Tibial nerve (tissue), 4 donors: ENCODE measurements around the gene C17orf67. TPM values are rescaled to one million over a fixed set of nuclear protein-coding genes. Genes with fewer than 3 reads are reported as not detected.

ENCODE experiments used
- DNase-seq, 2 donors: peaks; one replicate each; pipeline ENCODE4 v3.0.0-alpha.2; 2019; ENCODE audit warnings: low spot score in 2 of 2
- H3K27ac ChIP-seq, 4 donors: fragments of 200-600 bp; sonication (generic) in 3 of 4; one replicate each; pipeline ENCODE4 v1.5.1; 2017 to 2019; ENCODE audit warnings: mild to moderate bottlenecking in 1 of 4
- H3K27me3 ChIP-seq, 2 donors: fragments of 200-600 bp; sonication (generic) in 1 of 2; one replicate each; pipeline versions ENCODE4 v1.5.1 to v1.6.0; 2017 to 2019
- H3K36me3 ChIP-seq, 3 donors: fragments of 200-600 bp; sonication (generic); one replicate each; pipeline ENCODE4 v1.5.1; 2018 to 2019
- H3K4me1 ChIP-seq, 4 donors: fragments of 200-600 bp; sonication (generic) in 3 of 4; one replicate each; pipeline ENCODE4 v1.5.1; 2017 to 2019
- H3K4me3 ChIP-seq, 4 donors: fragments of 200-600 bp; sonication (generic) in 3 of 4; one replicate each; pipeline ENCODE4 v1.5.1; 2017 to 2019; ENCODE audit warnings: mild to moderate bottlenecking in 1 of 4, moderate library complexity in 1 of 4
- H3K9me3 ChIP-seq, 4 donors: fragments of 200-600 bp; sonication (generic) in 3 of 4; one replicate each; pipeline ENCODE4 v1.5.1; 2017 to 2019
- EP300 ChIP-seq, 2 donors: sonication (generic); formaldehyde crosslinking; IDR thresholded peaks; one replicate each; pipeline ENCODE4 v1.6.1; 2017; ENCODE audit warnings: antibody characterized with exemption in 2 of 2, mild to moderate bottlenecking in 1 of 2
- POLR2A ChIP-seq, 2 donors: fragments of 450-650 bp; IDR thresholded peaks; one replicate each; pipeline ENCODE4 v1.6.1; 2017; ENCODE audit warnings: antibody characterized with exemption in 2 of 2, mild to moderate bottlenecking in 2 of 2, moderate library complexity in 2 of 2
- WGBS, 2 donors: methylation state at CpG; one replicate each; pipeline ENCODE4 v1.1.5; 2018; 5-methylcytosine and 5-hydroxymethylcytosine counted together
- total RNA-seq, 4 donors: library from RNA; depleted of rRNA; stranded (reverse); fragments of >200 nt; gene quantifications; one replicate each; pipeline ENCODE4 v1.1.0, GENCODE V29; 2016
- TF ChIP-seq, protein P1 (sequence below), 5 experiments: fragments of 200-600 bp in 3 of 5; fragments of 450-650 bp in 2 of 5; sonication (generic) in 3 of 5; IDR thresholded peaks; one replicate each; pipeline ENCODE4 v1.5.1; 2016 to 2019; ENCODE audit warnings: antibody characterized with exemption in 5 of 5, mild to moderate bottlenecking in 3 of 5, moderate library complexity in 2 of 5

Gene C17orf67
- total RNA-seq, 4 donors from 2014 or later = 2.4 to 4.5 (median 3.1) TPM

GRCh38 chr17:56823848-56824247 is 9.9 kb downstream of the C17orf67 start:
- peaks cover 0 to 13% (median 0%) of the 10 kb centered on the region in 3 donors for H3K36me3 ChIP-seq
- H3K27me3 ChIP-seq = no peaks in the 10 kb centered on the region
- 70 to 75% methylated on average over 2 of the region's 2 CpGs for WGBS, 2 donors
- no peak for DNase-seq
- H3K4me1 ChIP-seq = peaks cover 0 to 7% (median 0%) of the 10 kb centered on the region in 4 donors
- H3K27ac ChIP-seq = peak overlapping the region in 1 of 4 donors; percentile 13
- no peak overlapping the region for H3K4me3 ChIP-seq
- no peaks in the 10 kb centered on the region for H3K9me3 ChIP-seq
- TF ChIP-seq EP300 (IDR thresholded peaks at IDR 0.05) = no peak
- no peak for TF ChIP-seq POLR2A (IDR thresholded peaks at IDR 0.05)
- TF ChIP-seq, protein P1, sequence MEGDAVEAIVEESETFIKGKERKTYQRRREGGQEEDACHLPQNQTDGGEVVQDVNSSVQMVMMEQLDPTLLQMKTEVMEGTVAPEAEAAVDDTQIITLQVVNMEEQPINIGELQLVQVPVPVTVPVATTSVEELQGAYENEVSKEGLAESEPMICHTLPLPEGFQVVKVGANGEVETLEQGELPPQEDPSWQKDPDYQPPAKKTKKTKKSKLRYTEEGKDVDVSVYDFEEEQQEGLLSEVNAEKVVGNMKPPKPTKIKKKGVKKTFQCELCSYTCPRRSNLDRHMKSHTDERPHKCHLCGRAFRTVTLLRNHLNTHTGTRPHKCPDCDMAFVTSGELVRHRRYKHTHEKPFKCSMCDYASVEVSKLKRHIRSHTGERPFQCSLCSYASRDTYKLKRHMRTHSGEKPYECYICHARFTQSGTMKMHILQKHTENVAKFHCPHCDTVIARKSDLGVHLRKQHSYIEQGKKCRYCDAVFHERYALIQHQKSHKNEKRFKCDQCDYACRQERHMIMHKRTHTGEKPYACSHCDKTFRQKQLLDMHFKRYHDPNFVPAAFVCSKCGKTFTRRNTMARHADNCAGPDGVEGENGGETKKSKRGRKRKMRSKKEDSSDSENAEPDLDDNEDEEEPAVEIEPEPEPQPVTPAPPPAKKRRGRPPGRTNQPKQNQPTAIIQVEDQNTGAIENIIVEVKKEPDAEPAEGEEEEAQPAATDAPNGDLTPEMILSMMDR (IDR thresholded peaks at IDR 0.05) = no peak

- Histone ChIP-seq H3K9me3 (no peaks in the 10 kb centered on the region), H3K27ac (no peak overlapping the region), H3K27me3 (no peaks in the 10 kb centered on the region), H3K4me3 (no peak overlapping the region), H3K36me3 (peaks cover 0 to 11% (median 0%) of the 10 kb centered on the region in 3 donors), H3K4me1 (peaks cover 0 to 7% (median 0%) of the 10 kb centered on the region in 4 donors)
- no peak for TF ChIP-seq POLR2A (IDR thresholded peaks at IDR 0.05)
- TF ChIP-seq, protein P1 (IDR thresholded peaks at IDR 0.05) = no peak
- peak in 1 of 2 donors; percentile 33 for TF ChIP-seq EP300 (IDR thresholded peaks at IDR 0.05)
- 64 to 65% methylated on average over 5 of the region's 5 CpGs for WGBS, 2 donors
- DNase-seq = no peak
Measured at GRCh38 chr17:56822725-56823124, 11.0 kb downstream of the C17orf67 start.

- Histone ChIP-seq H3K4me1 (peaks cover 0 to 7% (median 0%) of the 10 kb centered on the region in 4 donors), H3K36me3 (peaks cover 0 to 7% (median 0%) of the 10 kb centered on the region in 3 donors), H3K27me3 (no peaks in the 10 kb centered on the region), H3K9me3 (no peaks in the 10 kb centered on the region), H3K4me3 (no peak overlapping the region), H3K27ac (no peak overlapping the region)
- no peak for DNase-seq
- 69 to 80% methylated on average over 3 of the region's 3 CpGs for WGBS, 2 donors
- TF ChIP-seq EP300 (IDR thresholded peaks at IDR 0.05) = no peak
- TF ChIP-seq, protein P1 (IDR thresholded peaks at IDR 0.05) = no peak
- TF ChIP-seq POLR2A (IDR thresholded peaks at IDR 0.05) = no peak
Measured at GRCh38 chr17:56821847-56822534, 11.7 kb downstream of the C17orf67 start.

- Histone ChIP-seq H3K9me3 (no peaks in the 10 kb centered on the region), H3K4me1 (peaks cover 0 to 7% (median 0%) of the 10 kb centered on the region in 4 donors), H3K27me3 (no peaks in the 10 kb centered on the region), H3K36me3 (peaks cover 0 to 7% (median 0%) of the 10 kb centered on the region in 3 donors), H3K27ac (no peak overlapping the region), H3K4me3 (no peak overlapping the region)
- no peak for DNase-seq
- TF ChIP-seq POLR2A (IDR thresholded peaks at IDR 0.05) (no peak), EP300 (IDR thresholded peaks at IDR 0.05) (no peak)
- TF ChIP-seq, protein P1 (IDR thresholded peaks at IDR 0.05) = no peak
- WGBS, 2 donors = 77 to 79% methylated on average over 10 of the region's 10 CpGs
Measured at GRCh38 chr17:56820207-56820606, 13.5 kb downstream of the C17orf67 start.

DNA sequence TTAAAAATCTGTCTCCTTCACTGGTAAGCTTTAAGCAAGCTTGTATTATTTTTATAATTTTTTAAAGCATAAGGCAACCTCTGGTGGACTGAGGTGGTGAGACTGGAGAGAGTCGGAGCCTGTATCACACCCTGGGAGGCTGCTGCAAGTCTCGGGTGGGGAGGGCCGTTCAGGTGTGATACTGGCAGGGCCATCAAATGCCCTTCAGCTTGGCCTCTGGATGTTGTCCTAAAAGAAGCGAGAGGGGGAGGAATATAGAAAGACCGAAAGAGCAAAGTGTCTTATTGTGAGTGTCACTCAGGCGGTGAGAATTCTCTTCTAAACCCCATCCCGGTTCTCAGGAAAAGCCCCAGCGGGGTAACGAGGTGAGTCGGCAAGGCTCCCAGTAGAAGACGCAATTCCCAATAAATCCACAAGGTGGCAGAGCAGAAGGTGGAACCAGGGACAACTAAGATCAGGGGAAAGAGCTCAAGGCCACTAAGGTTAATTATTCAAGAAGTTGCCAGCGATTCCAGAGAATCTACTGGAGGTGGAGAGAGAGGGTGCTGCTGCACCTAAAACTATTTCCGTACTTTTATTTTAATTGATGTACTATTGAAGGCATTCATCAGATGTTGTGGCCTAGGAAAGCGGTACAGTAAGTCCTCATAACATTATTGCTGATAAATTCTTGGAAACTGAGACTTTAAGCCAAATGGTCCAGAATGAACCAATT is 14.1 kb downstream of the C17orf67 start:
- peaks cover 0 to 6% (median 0%) of the 10 kb centered on the region in 3 donors for H3K36me3 ChIP-seq
- no peaks in the 10 kb centered on the region for H3K9me3 ChIP-seq
- H3K4me3 ChIP-seq = no peak overlapping the region
- peaks cover 0 to 7% (median 0%) of the 10 kb centered on the region in 4 donors for H3K4me1 ChIP-seq
- H3K27me3 ChIP-seq = no peaks in the 10 kb centered on the region
- no peak overlapping the region for H3K27ac ChIP-seq
- 23 to 25% methylated on average over 14 of the region's 14 CpGs for WGBS, 2 donors
- TF ChIP-seq POLR2A (IDR thresholded peaks at IDR 0.05) (no peak), EP300 (IDR thresholded peaks at IDR 0.05) (peak in 1 of 2 donors; percentile 35)
- TF ChIP-seq, protein P1 (IDR thresholded peaks at IDR 0.05) = peak; percentile 76 to 87 (median 80)
- DNase-seq = peak; percentile 42 to 90
